Adipose tissue (tissue), 3 donors: Measurements from ENCODE around the gene TRAF1. TPM values are rescaled to one million over a fixed set of nuclear protein-coding genes. Genes with fewer than 3 reads are reported as not detected.

Experiments used
- H3K27ac ChIP-seq: one replicate; pipeline ENCODE4 v1.5.1; 2013; ENCODE audit warnings: low read depth, low read length
- WGBS, 3 donors: extraction: QIAGEN DNeasy Blood & Tissue Kit; methylation state at CpG; one replicate each; pipeline ENCODE4 v1.1.7; 2013; 5-methylcytosine and 5-hydroxymethylcytosine counted together
- polyA plus RNA-seq, 3 donors: library from polyadenylated mRNA; stranded (reverse); fragments of 200-250 nt; gene quantifications; one replicate each; pipeline ENCODE4 v1.2.3, GENCODE V29; 2013
- donor health status: healthy with polysubstance abuse.
- donor health status: Bipolar disorder and iron deficiency.
- donor health status: healthy.

The TRAF1 gene
- polyA plus RNA-seq, 3 donors = 2.4 to 5.3 (median 4.0) TPM

GRCh38 chr9:120878188-120879130, 48.1 kb downstream of the TRAF1 start:
- H3K27ac ChIP-seq = no peak overlapping the region
- WGBS, 3 donors = 75 to 81% (median 75%) methylated on average over 8 of the region's 8 CpGs

DNA sequence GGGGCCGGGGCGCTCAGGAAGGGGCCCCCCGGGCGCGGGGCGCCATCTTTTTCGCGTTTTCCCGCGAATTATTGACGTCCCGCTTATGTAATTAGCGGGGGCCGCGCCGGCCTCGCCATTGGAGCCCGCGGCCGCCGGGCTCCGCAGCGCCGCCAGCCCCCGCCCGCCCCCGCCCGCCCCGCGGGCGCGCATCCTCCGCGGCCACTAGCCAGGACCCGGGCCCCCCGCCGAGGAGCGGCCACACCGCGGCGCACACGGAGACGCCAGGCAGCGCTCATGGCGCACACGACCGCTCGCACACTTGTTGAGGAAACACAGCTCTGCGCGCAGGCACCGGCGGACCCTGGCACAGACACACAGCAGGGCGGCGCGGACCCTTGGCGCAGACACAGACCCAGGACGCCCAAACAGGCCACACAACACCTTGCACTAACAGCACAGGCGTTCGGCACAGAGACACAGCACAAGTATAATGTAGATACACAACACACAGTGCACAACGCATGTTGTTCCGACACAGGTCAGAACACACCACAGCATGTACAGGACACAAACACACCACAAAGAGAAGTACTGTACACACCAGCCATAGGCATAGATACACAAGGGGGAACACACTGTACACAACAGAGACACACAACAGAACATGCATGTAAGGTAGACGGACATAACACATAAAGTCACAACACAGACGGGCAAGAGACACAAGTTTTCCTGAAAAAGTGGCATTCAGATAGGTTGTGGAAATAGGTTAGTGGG, 49.1 kb downstream of the TRAF1 start:
- H3K27ac ChIP-seq = no peak overlapping the region
- 2 to 5% (median 3%) methylated on average over 44 to 63 of the region's 63 CpGs for WGBS, 3 donors

GRCh38 chr9:120876842-120877240, 49.8 kb downstream of the TRAF1 start, which contains the start of gene PHF19:
Gene PHF19, minus strand, starts transcription at chr9:120877188. Its CDS starts 2,447 bp downstream, at chr9:120874741.
- 0 to 1% (median 1%) methylated on average over 12 to 45 of the region's 45 CpGs for WGBS, 3 donors
- no peak within 1 kb of the TSS for H3K27ac ChIP-seq

- WGBS, 3 donors = 3 to 4% (median 3%) methylated on average over 51 to 65 of the region's 65 CpGs
- no peak overlapping the region for H3K27ac ChIP-seq
Measured at GRCh38 chr9:120875954-120876841, 50.4 kb downstream of the TRAF1 start.

GRCh38 chr9:120875643-120875953, 51.0 kb downstream of the TRAF1 start:
- WGBS, 3 donors = 45 to 59% (median 50%) methylated on average over 7 of the region's 7 CpGs
- no peak overlapping the region for H3K27ac ChIP-seq

GRCh38 chr9:120875195-120875565, 51.4 kb downstream of the TRAF1 start:
- WGBS, 3 donors = 77 to 93% (median 79%) methylated on average over 4 of the region's 4 CpGs
- H3K27ac ChIP-seq = no peak overlapping the region

GRCh38 chr9:120874226-120875194, 52.1 kb downstream of the TRAF1 start:
- 92 to 94% (median 93%) methylated on average over 10 of the region's 10 CpGs for WGBS, 3 donors
- no peak overlapping the region for H3K27ac ChIP-seq

DNA sequence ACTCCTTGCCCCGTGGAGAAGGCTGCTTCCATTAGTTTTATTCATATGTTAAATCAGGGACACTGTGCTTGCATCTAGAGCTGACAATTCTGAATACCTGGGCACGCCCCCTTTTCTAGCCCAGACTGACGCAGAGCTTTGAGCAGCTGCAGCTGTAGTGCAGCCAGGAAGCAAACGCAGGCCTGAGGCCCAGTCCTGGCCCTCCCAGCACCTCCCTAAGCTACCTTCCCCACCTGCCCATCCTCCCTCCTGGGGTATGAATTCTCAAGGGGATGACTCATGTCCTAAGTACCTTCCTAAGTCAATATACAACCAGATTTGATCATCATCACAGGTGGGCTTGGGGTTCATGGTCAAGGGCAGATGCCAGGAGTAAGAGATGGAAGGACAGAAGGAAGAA, 53.1 kb downstream of the TRAF1 start:
- 81 to 89% (median 84%) methylated on average over 4 of the region's 4 CpGs for WGBS, 3 donors
- no peak overlapping the region for H3K27ac ChIP-seq

GRCh38 chr9:120872791-120873502, 53.6 kb downstream of the TRAF1 start:
- H3K27ac ChIP-seq = no peak overlapping the region
- WGBS, 3 donors = 94 to 97% (median 96%) methylated on average over 3 of the region's 3 CpGs

GRCh38 chr9:120870206-120870605, 56.4 kb downstream of the TRAF1 start:
- WGBS, 3 donors = 69 to 88% (median 71%) methylated on average over 9 of the region's 9 CpGs
- no peak overlapping the region for H3K27ac ChIP-seq

GRCh38 chr9:120869726-120870125, 56.9 kb downstream of the TRAF1 start:
- 82 to 92% (median 89%) methylated on average over 10 of the region's 10 CpGs for WGBS, 3 donors
- no peak overlapping the region for H3K27ac ChIP-seq

- H3K27ac ChIP-seq = no peak overlapping the region
- WGBS, 3 donors = 29 to 37% (median 33%) methylated on average over 10 of the region's 10 CpGs
Measured at GRCh38 chr9:120869360-120869687, 57.3 kb downstream of the TRAF1 start.

DNA sequence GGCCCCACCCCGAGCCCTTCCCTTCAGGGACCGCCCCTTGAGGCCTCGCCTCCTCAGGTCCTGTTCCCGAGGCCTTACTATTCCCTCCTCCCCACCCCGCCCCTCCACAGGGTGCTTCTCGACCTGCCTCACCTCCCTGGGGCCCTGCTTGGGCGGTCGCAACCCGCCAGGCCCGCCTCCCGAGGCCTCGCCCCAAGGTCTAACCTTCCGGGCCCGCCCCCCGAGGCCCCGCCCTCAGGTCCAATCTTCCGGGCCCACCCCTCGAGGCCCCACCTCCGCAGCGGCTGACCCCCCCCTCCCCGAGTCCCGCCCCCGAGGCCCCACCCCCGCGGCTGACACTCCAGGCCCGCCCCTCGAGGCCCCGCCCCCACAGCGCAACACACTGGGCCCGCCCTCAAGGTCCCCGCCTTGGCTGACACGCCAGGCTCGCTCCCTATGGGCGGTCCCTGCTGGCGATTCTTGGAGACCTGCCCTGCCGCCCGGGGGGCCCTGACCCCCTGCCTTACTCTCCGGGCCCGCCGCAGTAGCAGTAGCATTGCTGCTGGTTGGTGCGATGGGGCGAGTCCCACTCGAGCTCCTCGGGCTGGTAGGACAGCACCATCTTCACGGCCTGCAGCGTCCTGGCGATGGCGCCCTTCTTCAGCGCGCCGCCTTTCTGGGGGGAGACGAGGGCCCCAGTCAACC, 57.8 kb downstream of the TRAF1 start:
- no peak overlapping the region for H3K27ac ChIP-seq
- 4 to 10% (median 5%) methylated on average over 36 to 51 of the region's 52 CpGs for WGBS, 3 donors

- no peak overlapping the region for H3K27ac ChIP-seq
- 8 to 30% (median 22%) methylated on average over 11 of the region's 11 CpGs for WGBS, 3 donors
Measured at GRCh38 chr9:120868339-120868675, 58.3 kb downstream of the TRAF1 start.

DNA sequence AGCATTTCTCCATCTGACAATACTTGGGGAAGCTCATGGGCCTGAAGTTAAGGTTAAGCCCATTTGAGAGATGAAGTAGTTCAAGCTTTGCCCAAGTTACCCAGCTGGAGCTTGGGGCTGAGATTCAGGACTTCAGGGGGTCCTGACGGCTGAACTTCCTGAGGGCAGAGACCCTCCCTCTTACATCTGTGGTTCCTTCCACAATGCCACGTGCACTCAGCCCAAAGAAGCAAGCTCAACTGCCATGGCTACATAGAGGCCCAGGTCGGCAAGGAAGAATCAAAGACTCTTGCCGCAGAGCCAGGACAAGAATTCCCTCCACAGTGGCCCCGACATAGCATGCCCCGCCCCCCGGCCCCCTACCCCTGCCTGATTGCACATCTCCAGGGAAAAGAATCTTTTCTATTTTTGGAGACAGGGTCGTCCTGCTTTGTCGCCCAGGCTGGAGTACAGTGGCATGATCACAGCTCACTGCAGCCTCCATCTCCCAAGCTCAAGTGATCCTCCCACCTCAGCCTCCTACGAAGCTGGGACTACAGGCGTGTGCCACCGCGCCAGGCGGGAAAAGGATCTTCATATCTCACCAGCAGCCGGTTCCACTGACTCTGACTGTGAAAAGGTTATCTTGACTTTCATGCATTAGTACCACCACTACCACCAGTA, 58.8 kb downstream of the TRAF1 start:
- WGBS, 3 donors = 85 to 90% (median 89%) methylated on average over 15 of the region's 15 CpGs

GRCh38 chr9:120866651-120867050, 59.9 kb downstream of the TRAF1 start:
- 91 to 95% (median 93%) methylated on average over 6 of the region's 6 CpGs for WGBS, 3 donors
- no peak overlapping the region for H3K27ac ChIP-seq

More for the DNA sequence above, 58.8 kb downstream of the TRAF1 start:
- no peak overlapping the region for H3K27ac ChIP-seq
